SHP77 treated with DMSO at 0.1 percent for 48 hours (cell line): ENCODE measurements around the gene CHSY3.

Experiments
- DNase-seq: peaks from one replicate; lab custom pipeline; 2025; lab: John Stamatoyannopoulos, UW

The CHSY3 gene

GRCh38 chr5:130096483-130096882 lies 192.2 kb downstream of the CHSY3 start:
- no peak for DNase-seq

- no peak for DNase-seq
Observed at GRCh38 chr5:130099008-130099407, 194.7 kb downstream of the CHSY3 start.

GRCh38 chr5:130102375-130102774 lies 198.1 kb downstream of the CHSY3 start:
- no peak for DNase-seq

- no peak for DNase-seq
Observed at GRCh38 chr5:130102960-130103359, 198.7 kb downstream of the CHSY3 start.

- DNase-seq: no peak
Observed at GRCh38 chr5:130104895-130105688, 200.8 kb downstream of the CHSY3 start.

GRCh38 chr5:130106480-130106879 lies 202.2 kb downstream of the CHSY3 start:
- DNase-seq: no peak

- DNase-seq: peak; percentile 21
Observed at GRCh38 chr5:130109152-130109551, 204.9 kb downstream of the CHSY3 start.

- no peak for DNase-seq
Observed at GRCh38 chr5:130110328-130110727, 206.1 kb downstream of the CHSY3 start.

- DNase-seq: no peak
Observed at GRCh38 chr5:130111746-130112145, 207.5 kb downstream of the CHSY3 start.

- no peak for DNase-seq
Observed at GRCh38 chr5:130112246-130112645, 208.0 kb downstream of the CHSY3 start.

GRCh38 chr5:130115686-130116085 lies 211.4 kb downstream of the CHSY3 start:
- DNase-seq: no peak

- no peak for DNase-seq
Observed at GRCh38 chr5:130116462-130116861, 212.2 kb downstream of the CHSY3 start.

GRCh38 chr5:130116972-130117371 lies 212.7 kb downstream of the CHSY3 start:
- no peak for DNase-seq

- DNase-seq: no peak
Observed at GRCh38 chr5:130126746-130127145, 222.5 kb downstream of the CHSY3 start.

GRCh38 chr5:130135506-130135905 lies 231.2 kb downstream of the CHSY3 start:
- DNase-seq: no peak

- no peak for DNase-seq
Observed at GRCh38 chr5:130136300-130136699, 232.0 kb downstream of the CHSY3 start.

- no peak for DNase-seq
Observed at GRCh38 chr5:130137681-130138080, 233.4 kb downstream of the CHSY3 start.

- DNase-seq: no peak
Observed at GRCh38 chr5:130138406-130139045, 234.3 kb downstream of the CHSY3 start.

- DNase-seq: no peak
Observed at GRCh38 chr5:130141659-130142320, 237.5 kb downstream of the CHSY3 start.

- no peak for DNase-seq
Observed at GRCh38 chr5:130151239-130151638, 247.0 kb downstream of the CHSY3 start.

- no peak for DNase-seq
Observed at GRCh38 chr5:130155345-130156011, 251.2 kb downstream of the CHSY3 start.

- no peak for DNase-seq
Observed at GRCh38 chr5:130158036-130158435, 253.8 kb downstream of the CHSY3 start.

- DNase-seq: no peak
Observed at GRCh38 chr5:130159968-130160367, 255.7 kb downstream of the CHSY3 start.
